Measurements from ENCODE around the gene RNF183. TPM values are rescaled to one million over a fixed set of nuclear protein-coding genes. Genes with fewer than 3 reads are reported as not detected.
"Not testable (repeated sequence)": the region's sequence is repeated elsewhere in the genome, so short reads cannot be mapped to it uniquely, and the experiment has no call there.

Gene RNF183
- total RNA-seq, 2 experiments from 2014 or later: 0.37 to 0.64 TPM

DNA sequence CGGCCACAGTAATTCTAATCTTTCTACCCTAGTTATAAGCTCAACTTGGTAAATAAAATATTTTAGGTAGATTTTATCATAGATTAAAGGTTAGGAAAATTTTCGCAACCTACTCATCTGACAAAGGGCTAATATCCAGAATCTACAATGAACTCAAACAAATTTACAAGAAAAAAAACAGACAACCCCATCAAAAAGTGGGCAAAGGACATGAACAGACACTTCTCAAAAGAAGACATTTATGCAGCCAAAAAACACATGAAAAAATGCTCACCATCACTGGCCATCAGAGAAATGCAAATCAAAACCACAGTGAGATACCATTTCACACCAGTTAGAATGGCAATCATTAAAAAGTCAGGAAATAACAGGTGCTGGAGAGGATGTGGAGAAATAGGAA is 53.5 kb downstream of the RNF183 start:
- DNase-seq; H3K27me3 Mint-ChIP-seq; POLR2A ChIA-PET; H3K27ac Mint-ChIP-seq; H3K9me3 Mint-ChIP-seq (ENCODE audit: low read depth); H3K4me1 Mint-ChIP-seq; ATAC-seq; H3K36me3 Mint-ChIP-seq (ENCODE audit: low read depth); intact Hi-C loops (cut with DNase I, micrococcal nuclease); H3K4me3 Mint-ChIP-seq; CTCF ChIA-PET: not testable (repeated sequence)

DNA sequence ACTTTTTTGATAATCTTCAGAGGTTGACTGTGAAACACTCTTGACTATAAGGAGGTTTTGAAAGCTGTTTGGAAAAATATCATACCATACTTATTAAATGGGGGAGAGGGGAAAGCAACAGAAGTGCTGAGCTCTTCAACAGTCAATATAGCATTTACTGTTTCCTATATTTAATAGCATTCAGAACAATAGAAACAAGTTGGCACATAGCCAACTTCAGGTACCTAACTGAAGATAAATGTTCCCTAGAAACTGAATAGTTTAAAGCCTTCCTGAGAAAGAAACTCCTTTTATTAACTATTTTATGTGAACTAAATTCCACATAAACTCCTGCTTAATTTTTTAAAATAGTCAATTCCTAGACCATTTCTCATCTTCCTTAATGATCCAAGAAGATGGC is 55.5 kb downstream of the RNF183 start:
- POLR2A ChIA-PET: no interaction called here

More for the DNA sequence above, 55.5 kb downstream of the RNF183 start:
- CTCF ChIA-PET: no interaction called here
- ATAC-seq (no peak), DNase-seq (no peak)
- Mint-ChIP-seq H3K4me3 (no peak overlapping the region), H3K9me3 (ENCODE audit: low read depth) (peaks cover 3% of the 10 kb centered on the region), H3K27ac (no peak overlapping the region), H3K4me1 (no peaks in the 10 kb centered on the region), H3K36me3 (ENCODE audit: low read depth) (peaks cover 5% of the 10 kb centered on the region), H3K27me3 (no peaks in the 10 kb centered on the region)
- intact Hi-C loops (cut with DNase I, micrococcal nuclease): no loop called here

Other genes with a start within 250 kb of the RNF183 start
- 1 to 10 TPM; 1.0 to 1.5 TPM for gene ZFP37, start 246.7 kb downstream of the RNF183 start, total RNA-seq
- 1 to 10 TPM; 2.7 to 3.2 TPM for gene SLC31A2, start 152.4 kb downstream of the RNF183 start, total RNA-seq
- gene FKBP15, start 82.1 kb downstream of the RNF183 start, total RNA-seq: 10 to 100 TPM; 34.0 to 44.2 TPM
- 10 to 100 TPM; 14.8 to 18.2 TPM for gene SLC31A1, start 81.8 kb downstream of the RNF183 start, total RNA-seq
- 10 to 100 TPM; 27.5 to 44.2 TPM for gene CDC26, start 27.8 kb downstream of the RNF183 start, total RNA-seq
- 10 to 100 TPM; 51.5 to 53.1 TPM for gene PRPF4, start 27.7 kb downstream of the RNF183 start, total RNA-seq
- gene WDR31, start 36.9 kb upstream of the RNF183 start, total RNA-seq: 1 to 10 TPM; 1.7 to 2.1 TPM
- gene BSPRY, start 46.2 kb upstream of the RNF183 start, total RNA-seq: 1 to 10 TPM; 5.7 to 6.6 TPM
- 10 to 100 TPM; 12.7 to 16.5 TPM for gene HDHD3, start 73.6 kb upstream of the RNF183 start, total RNA-seq
- gene ALAD, start 97.9 kb upstream of the RNF183 start, total RNA-seq: 10 to 100 TPM; 20.2 to 30.1 TPM
- 10 to 100 TPM; 53.3 to 57.4 TPM for gene POLE3, start 107.3 kb upstream of the RNF183 start, total RNA-seq
- 1 to 10 TPM in 1 of 2 experiments, under 1 TPM in 1; 0.91 to 1.1 TPM for gene C9orf43, start 107.4 kb upstream of the RNF183 start, total RNA-seq
- gene RGS3, start 160.4 kb upstream of the RNF183 start, total RNA-seq: 10 to 100 TPM; 55.9 to 62.2 TPM